Vagina (tissue), 2 donors: Measurements from ENCODE around the gene CADPS. TPM values are rescaled to one million over a fixed set of nuclear protein-coding genes. Genes with fewer than 3 reads are reported as not detected.

ENCODE experiments used
- DNase-seq, 2 donors: peaks; one replicate each; pipeline ENCODE4 v3.0.0-alpha.2; 2017; ENCODE audit errors: extremely low spot score in 2 of 2
- H3K27ac ChIP-seq: fragments of 200-600 bp; sonication (generic); one replicate; pipeline ENCODE4 v1.5.1; 2019
- H3K27me3 ChIP-seq: fragments of 200-600 bp; sonication (generic); one replicate; pipeline ENCODE4 v1.5.1; 2019
- H3K36me3 ChIP-seq, 2 donors: fragments of 200-600 bp; sonication (generic); one replicate each; pipeline ENCODE4 v1.5.1; 2017 to 2019
- H3K4me1 ChIP-seq: fragments of 200-600 bp; sonication (generic); one replicate; pipeline ENCODE4 v1.5.1; 2019
- H3K4me3 ChIP-seq, 2 donors: fragments of 200-600 bp; sonication (generic); 1 replicate in 1 of 2; 2 replicates in 1 of 2; pipeline ENCODE4 v1.5.1; 2016 to 2019
- H3K9me3 ChIP-seq: fragments of 200-600 bp; sonication (generic); one replicate; pipeline ENCODE4 v1.5.1; 2019
- POLR2A ChIP-seq, 2 donors: fragments of 450-650 bp; IDR thresholded peaks; one replicate each; pipeline ENCODE4 v1.6.1; 2017; ENCODE audit warnings: antibody characterized with exemption in 2 of 2, mild to moderate bottlenecking in 2 of 2, moderate library complexity in 2 of 2
- POLR2AphosphoS5 ChIP-seq, 2 donors: sonication (generic); formaldehyde crosslinking; IDR thresholded peaks; one replicate each; pipeline ENCODE4 v1.9.0; 2017; ENCODE audit warnings: antibody characterized with exemption in 2 of 2, mild to moderate bottlenecking in 2 of 2, low read depth in 1 of 2; ENCODE audit not compliant: insufficient read depth in 1 of 2
- intact Hi-C: fragments of 100-400 bp; cut with DNase I; formaldehyde crosslinking; loops from one replicate; pipeline ENCODE4 v1.15.1; 2023
- total RNA-seq: library from RNA; depleted of rRNA; stranded (reverse); fragments of >200 nt; gene quantifications from one replicate; pipeline ENCODE4 v1.2.3, GENCODE V29; 2016
- TF ChIP-seq, protein P1 (sequence below), 3 experiments: fragments of 450-650 bp in 2 of 3; fragments of 200-600 bp in 1 of 3; sonication (generic) in 1 of 3; IDR thresholded peaks; one replicate each; pipeline ENCODE4 v1.5.1; 2017 to 2019; ENCODE audit warnings: antibody characterized with exemption in 3 of 3, mild to moderate bottlenecking in 2 of 3, moderate library complexity in 2 of 3

The CADPS gene
- total RNA-seq, 1 donor from 2014 or later, result 12.8 TPM

DNA sequence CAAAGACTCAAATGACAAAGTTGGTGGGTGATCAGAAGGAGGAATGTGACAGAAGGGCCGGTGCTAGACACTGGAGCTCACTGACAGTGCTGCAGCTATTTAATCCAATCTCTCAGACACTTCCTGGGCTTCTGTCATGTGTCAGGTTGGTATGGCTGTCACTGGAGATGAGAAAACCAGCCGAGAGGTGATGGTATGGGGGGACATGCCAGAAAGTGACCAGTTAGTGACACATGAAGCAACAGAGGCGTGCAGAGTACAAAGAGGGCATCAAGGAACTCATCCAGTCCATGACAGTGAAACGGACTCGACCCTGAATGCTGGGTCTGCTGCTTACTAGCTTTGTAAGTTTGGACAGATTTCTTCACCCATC, 219.5 kb downstream of the CADPS start:
- DNase-seq, result no peak
- H3K4me1 ChIP-seq, result no peaks in the 10 kb centered on the region
- intact Hi-C loops, result no loop called here

DNA sequence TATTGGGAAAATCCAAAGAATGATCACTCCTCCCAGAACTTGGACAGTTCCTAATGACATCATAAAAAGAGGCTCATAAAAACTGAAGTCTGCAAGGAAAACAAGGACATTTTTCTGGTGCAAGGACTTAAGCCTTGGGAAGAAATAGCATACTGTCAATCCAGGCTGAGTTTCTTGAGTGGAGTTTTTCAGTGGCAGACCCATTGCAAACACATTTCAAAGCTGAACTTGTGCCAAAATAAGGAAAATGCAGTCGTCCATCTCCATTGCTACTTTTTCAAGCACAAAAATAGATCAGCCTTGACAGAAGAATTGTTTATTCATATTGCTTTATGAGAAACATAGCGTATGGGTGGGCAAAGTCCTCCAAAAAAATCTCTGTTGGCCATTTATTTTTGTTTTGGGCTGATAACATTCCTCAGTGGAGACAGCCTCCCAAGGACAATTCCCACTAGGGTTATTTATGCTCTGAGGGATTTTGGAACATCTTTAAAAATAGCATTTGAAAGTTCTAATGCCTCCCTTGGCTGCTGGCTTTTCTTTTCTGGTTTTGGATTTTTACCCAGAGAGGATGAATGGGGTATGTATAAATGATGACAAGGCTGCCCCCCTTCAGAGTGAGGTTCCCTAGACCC, 220.0 kb downstream of the CADPS start:
- Histone ChIP-seq H3K27ac (no peak overlapping the region), H3K9me3 (no peaks in the 10 kb centered on the region), H3K36me3 (no peaks in the 10 kb centered on the region), H3K4me3 (no peak overlapping the region), H3K4me1 (no peaks in the 10 kb centered on the region), H3K27me3 (no peaks in the 10 kb centered on the region)
- no peak for DNase-seq
- intact Hi-C loops, result no loop called here
- no peak for TF ChIP-seq POLR2AphosphoS5 (IDR thresholded peaks at IDR 0.05; ENCODE audit: insufficient read depth in 1 of 2, low read depth in 1 of 2)
- no peak for TF ChIP-seq POLR2A (IDR thresholded peaks at IDR 0.05)

More for the DNA sequence above, 219.5 kb downstream of the CADPS start:
- H3K27ac ChIP-seq, result no peak overlapping the region
- H3K9me3 ChIP-seq, result no peaks in the 10 kb centered on the region
- H3K36me3 ChIP-seq, result no peaks in the 10 kb centered on the region
- H3K27me3 ChIP-seq, result no peaks in the 10 kb centered on the region
- no peak overlapping the region for H3K4me3 ChIP-seq
- TF ChIP-seq POLR2A (IDR thresholded peaks at IDR 0.05), result no peak
- TF ChIP-seq POLR2AphosphoS5 (IDR thresholded peaks at IDR 0.05; ENCODE audit: insufficient read depth in 1 of 2, low read depth in 1 of 2), result no peak
- TF ChIP-seq, protein P1, sequence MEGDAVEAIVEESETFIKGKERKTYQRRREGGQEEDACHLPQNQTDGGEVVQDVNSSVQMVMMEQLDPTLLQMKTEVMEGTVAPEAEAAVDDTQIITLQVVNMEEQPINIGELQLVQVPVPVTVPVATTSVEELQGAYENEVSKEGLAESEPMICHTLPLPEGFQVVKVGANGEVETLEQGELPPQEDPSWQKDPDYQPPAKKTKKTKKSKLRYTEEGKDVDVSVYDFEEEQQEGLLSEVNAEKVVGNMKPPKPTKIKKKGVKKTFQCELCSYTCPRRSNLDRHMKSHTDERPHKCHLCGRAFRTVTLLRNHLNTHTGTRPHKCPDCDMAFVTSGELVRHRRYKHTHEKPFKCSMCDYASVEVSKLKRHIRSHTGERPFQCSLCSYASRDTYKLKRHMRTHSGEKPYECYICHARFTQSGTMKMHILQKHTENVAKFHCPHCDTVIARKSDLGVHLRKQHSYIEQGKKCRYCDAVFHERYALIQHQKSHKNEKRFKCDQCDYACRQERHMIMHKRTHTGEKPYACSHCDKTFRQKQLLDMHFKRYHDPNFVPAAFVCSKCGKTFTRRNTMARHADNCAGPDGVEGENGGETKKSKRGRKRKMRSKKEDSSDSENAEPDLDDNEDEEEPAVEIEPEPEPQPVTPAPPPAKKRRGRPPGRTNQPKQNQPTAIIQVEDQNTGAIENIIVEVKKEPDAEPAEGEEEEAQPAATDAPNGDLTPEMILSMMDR (IDR thresholded peaks at IDR 0.05), result no peak

DNA sequence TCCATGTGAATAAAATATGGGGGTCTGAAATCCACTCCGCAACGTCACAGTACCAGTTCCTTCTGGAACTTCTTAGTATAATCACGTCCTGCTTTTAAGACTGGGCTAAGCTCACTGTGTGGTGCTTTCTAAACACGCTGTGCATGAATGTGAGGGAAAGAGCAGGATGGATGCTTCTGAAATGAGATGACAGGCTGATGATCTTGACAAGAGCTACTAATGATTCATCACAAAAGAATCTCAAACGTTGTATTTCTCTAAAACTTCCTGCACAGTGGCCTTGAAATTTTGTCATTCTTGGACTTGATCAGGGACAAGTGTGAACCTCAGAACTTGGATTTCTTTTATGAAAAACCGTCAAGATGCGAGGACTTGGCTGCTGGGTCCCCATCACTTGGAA, 221.4 kb downstream of the CADPS start:
- Histone ChIP-seq H3K9me3 (no peaks in the 10 kb centered on the region), H3K36me3 (no peaks in the 10 kb centered on the region), H3K4me1 (no peaks in the 10 kb centered on the region), H3K27me3 (no peaks in the 10 kb centered on the region), H3K4me3 (no peak overlapping the region), H3K27ac (no peak overlapping the region)
- intact Hi-C loops, result no loop called here
- DNase-seq, result no peak
- TF ChIP-seq POLR2A (IDR thresholded peaks at IDR 0.05) (no peak), POLR2AphosphoS5 (IDR thresholded peaks at IDR 0.05; ENCODE audit: insufficient read depth in 1 of 2, low read depth in 1 of 2) (no peak)
- TF ChIP-seq, protein P1 (IDR thresholded peaks at IDR 0.05), result no peak

DNA sequence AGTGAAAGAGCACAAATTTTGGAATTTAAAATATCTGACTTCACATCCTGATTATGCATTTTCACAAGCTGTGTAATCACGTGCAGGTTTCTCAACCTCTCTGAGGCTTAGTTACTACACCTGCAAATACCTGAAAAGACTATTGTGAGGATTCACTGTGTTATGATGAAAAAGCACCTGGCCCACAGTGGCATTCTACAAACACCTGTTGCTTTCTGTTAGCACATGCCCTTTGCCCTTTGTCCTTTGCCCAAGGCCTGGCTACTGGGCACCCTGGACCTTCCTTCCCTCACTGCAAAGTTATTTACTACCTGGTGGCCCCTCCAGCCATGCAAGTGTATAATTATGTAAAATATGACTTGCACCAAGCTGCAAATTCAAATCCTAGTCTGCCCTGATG, 227.5 kb downstream of the CADPS start:
- Histone ChIP-seq H3K27ac (no peak overlapping the region), H3K4me1 (no peaks in the 10 kb centered on the region), H3K4me3 (no peak overlapping the region), H3K9me3 (no peaks in the 10 kb centered on the region), H3K36me3 (no peaks in the 10 kb centered on the region), H3K27me3 (no peaks in the 10 kb centered on the region)
- intact Hi-C loops, result no loop called here
- DNase-seq, result no peak
- TF ChIP-seq POLR2A (IDR thresholded peaks at IDR 0.05) (no peak), POLR2AphosphoS5 (IDR thresholded peaks at IDR 0.05; ENCODE audit: insufficient read depth in 1 of 2, low read depth in 1 of 2) (no peak)
- TF ChIP-seq, protein P1 (IDR thresholded peaks at IDR 0.05), result no peak

DNA sequence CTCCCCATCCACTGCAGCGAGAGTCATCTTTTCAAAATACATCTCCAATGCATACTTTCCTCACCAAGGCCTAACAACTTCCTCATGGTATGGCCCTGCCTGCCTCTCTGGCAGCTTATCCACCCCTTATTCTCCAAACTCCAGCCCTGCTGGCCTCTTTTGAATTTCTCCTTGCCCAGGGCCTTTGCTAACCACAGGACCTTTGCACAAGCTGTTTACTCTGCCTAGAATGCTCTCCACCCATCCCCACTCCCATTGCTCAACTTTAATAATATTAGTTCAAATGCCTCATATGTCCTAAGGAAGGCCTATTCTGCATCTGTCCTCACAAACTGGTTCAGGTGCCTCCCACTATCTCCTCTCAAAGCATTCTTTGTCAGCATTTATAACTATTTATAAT, 230.7 kb downstream of the CADPS start:
- H3K9me3 ChIP-seq, result no peaks in the 10 kb centered on the region
- no peaks in the 10 kb centered on the region for H3K27me3 ChIP-seq
- no peak overlapping the region for H3K27ac ChIP-seq
- TF ChIP-seq, protein P1 (IDR thresholded peaks at IDR 0.05), result no peak
- TF ChIP-seq POLR2AphosphoS5 (IDR thresholded peaks at IDR 0.05; ENCODE audit: insufficient read depth in 1 of 2, low read depth in 1 of 2), result no peak
- H3K4me3 ChIP-seq, result no peak overlapping the region
- intact Hi-C loops, result no loop called here
- H3K36me3 ChIP-seq, result no peaks in the 10 kb centered on the region
- DNase-seq, result no peak
- no peaks in the 10 kb centered on the region for H3K4me1 ChIP-seq
